HepG2 (cell line): Measurements from ENCODE around the gene KRT81. TPM values are rescaled to one million over a fixed set of nuclear protein-coding genes. Genes with fewer than 3 reads are reported as not detected.

Experiments used
- CBX1 ChIP-seq: IDR thresholded peaks from one replicate; pipeline ENCODE4 v1.6.1; 2016; ENCODE audit warnings: antibody characterized with exemption, low read depth
- FOXK1 ChIP-seq: sonication (generic); formaldehyde crosslinking; IDR thresholded peaks from 2 replicates; pipeline ENCODE4 v1.4.0; 2020; ENCODE audit warnings: low read depth, missing genetic modification reagents, borderline replicate concordance
- IRF2 ChIP-seq: IDR thresholded peaks from 2 replicates; pipeline ENCODE4 v1.6.1; 2018; ENCODE audit warnings: missing genetic modification reagents, missing compliant biosample characterization
- TCF7 ChIP-seq: sonication (generic); IDR thresholded peaks from 2 replicates; pipeline ENCODE4 v1.6.1; 2016; ENCODE audit warnings: antibody characterized with exemption, low read depth
- ZFP36 ChIP-seq: fragments of 150-350 bp; IDR thresholded peaks from 2 replicates; pipeline ENCODE4 v1.6.1; 2018; ENCODE audit warnings: borderline replicate concordance, low read length, low read depth; ENCODE audit not compliant: partially characterized antibody
- ZFP41 ChIP-seq: sonication (generic); formaldehyde crosslinking; IDR thresholded peaks from 2 replicates; pipeline ENCODE4 v1.4.0; 2020; ENCODE audit warnings: mild to moderate bottlenecking, missing genetic modification reagents, borderline replicate concordance
- ZNF232 ChIP-seq: sonication (generic); formaldehyde crosslinking; IDR thresholded peaks from 2 replicates; pipeline ENCODE4 v1.4.0; 2020; ENCODE audit warnings: missing genetic modification reagents, borderline replicate concordance
- ZNF335 ChIP-seq: sonication (generic); formaldehyde crosslinking; IDR thresholded peaks from 2 replicates; pipeline ENCODE4 v1.4.0; 2020; ENCODE audit warnings: missing genetic modification reagents
- ZNF343 ChIP-seq: sonication (generic); formaldehyde crosslinking; IDR thresholded peaks from 2 replicates; pipeline ENCODE4 v1.4.0; 2020; ENCODE audit warnings: mild to moderate bottlenecking, missing genetic modification reagents
- polyA plus RNA-seq, 8 experiments: library from polyadenylated mRNA; depleted of rRNA in 3 of 8; stranded (reverse) in 7 of 8; unstranded in 1 of 8; fragments of >200 nt; fragmentation: Illumina TruSeq in 4 of 8; extraction: Trizol in 4 of 8; gene quantifications; 2 replicates each; pipeline versions ENCODE4 v1.2.1 to v1.2.3, GENCODE V29; 2011 to 2016; ENCODE audit warnings: low read depth in 4 of 8, missing spikeins in 1 of 8, mixed read lengths in 1 of 8; ENCODE audit not compliant: insufficient read depth in 1 of 8
- total RNA-seq, 5 experiments: library from RNA; depleted of rRNA; stranded (reverse); fragments of >200 nt; fragmentation: Illumina TruSeq; extraction: Trizol; gene quantifications; 2 replicates each; pipeline ENCODE4 v1.2.3, GENCODE V29; 2016; ENCODE audit warnings: low read depth in 1 of 5
- TF ChIP-seq, protein P1 (sequence below): IDR thresholded peaks from 2 replicates; pipeline ENCODE4 v1.6.1; 2012; ENCODE audit warnings: low read length, improper control_type of control experiment
- TF ChIP-seq, protein P2 (sequence below): IDR thresholded peaks from 2 replicates; pipeline ENCODE4 v1.6.1; 2016; ENCODE audit warnings: low read depth, borderline replicate concordance
- TF ChIP-seq, protein P3 (sequence below): sonication (generic); formaldehyde crosslinking; IDR thresholded peaks from 2 replicates; pipeline ENCODE4 v1.8.0; 2022; ENCODE audit warnings: missing genetic modification reagents, low read depth, mild to moderate bottlenecking, borderline replicate concordance
- TF ChIP-seq, protein P4 (sequence below): conservative IDR thresholded peaks from 2 replicates; pipeline ENCODE4 v1.6.1; 2018; ENCODE audit warnings: missing genetic modification reagents
- TF ChIP-seq, protein P5 (sequence below): sonication (generic); formaldehyde crosslinking; IDR thresholded peaks from 2 replicates; pipeline ENCODE4 v1.4.0; 2020; ENCODE audit warnings: mild to moderate bottlenecking, missing genetic modification reagents

The KRT81 gene
- total and polyA plus RNA-seq, 2 of the 13 experiments (the other 11 are each of a cell fraction or from before 2014, with no cell fraction given), result not detected

DNA sequence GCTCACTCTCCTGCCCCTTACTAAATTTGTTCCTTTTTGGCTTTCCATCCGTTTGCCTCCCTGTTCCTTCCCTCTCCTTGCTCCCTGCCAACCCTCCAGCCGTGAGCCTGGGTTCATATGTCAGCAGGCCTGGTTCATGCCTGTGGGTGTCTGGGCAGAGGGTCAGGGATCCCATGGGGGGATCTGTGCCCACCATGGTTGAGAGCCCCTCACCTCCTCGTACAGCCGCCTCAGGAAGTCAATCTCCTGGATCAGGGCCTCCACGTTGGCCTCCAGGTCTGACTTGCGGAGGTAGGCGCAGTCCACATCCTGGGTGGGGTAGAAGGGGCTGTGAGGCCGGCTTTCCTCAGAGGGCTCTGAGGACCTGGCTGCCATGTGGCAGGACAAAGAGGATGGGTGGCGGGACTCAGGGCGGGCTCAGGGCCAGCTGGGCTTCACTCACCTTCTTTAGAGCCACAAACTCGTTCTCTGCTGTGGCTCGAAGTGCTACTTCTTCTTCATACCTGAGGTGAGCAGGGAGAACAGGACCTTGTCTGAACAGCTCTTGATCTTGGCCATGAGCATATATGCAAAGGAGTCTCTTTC, 26.2 kb upstream of the KRT81 start (continued):
- TF ChIP-seq, protein P1, sequence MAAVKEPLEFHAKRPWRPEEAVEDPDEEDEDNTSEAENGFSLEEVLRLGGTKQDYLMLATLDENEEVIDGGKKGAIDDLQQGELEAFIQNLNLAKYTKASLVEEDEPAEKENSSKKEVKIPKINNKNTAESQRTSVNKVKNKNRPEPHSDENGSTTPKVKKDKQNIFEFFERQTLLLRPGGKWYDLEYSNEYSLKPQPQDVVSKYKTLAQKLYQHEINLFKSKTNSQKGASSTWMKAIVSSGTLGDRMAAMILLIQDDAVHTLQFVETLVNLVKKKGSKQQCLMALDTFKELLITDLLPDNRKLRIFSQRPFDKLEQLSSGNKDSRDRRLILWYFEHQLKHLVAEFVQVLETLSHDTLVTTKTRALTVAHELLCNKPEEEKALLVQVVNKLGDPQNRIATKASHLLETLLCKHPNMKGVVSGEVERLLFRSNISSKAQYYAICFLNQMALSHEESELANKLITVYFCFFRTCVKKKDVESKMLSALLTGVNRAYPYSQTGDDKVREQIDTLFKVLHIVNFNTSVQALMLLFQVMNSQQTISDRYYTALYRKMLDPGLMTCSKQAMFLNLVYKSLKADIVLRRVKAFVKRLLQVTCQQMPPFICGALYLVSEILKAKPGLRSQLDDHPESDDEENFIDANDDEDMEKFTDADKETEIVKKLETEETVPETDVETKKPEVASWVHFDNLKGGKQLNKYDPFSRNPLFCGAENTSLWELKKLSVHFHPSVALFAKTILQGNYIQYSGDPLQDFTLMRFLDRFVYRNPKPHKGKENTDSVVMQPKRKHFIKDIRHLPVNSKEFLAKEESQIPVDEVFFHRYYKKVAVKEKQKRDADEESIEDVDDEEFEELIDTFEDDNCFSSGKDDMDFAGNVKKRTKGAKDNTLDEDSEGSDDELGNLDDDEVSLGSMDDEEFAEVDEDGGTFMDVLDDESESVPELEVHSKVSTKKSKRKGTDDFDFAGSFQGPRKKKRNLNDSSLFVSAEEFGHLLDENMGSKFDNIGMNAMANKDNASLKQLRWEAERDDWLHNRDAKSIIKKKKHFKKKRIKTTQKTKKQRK, result no peak
- TF ChIP-seq CBX1, result no peak
- TF ChIP-seq, protein P2, sequence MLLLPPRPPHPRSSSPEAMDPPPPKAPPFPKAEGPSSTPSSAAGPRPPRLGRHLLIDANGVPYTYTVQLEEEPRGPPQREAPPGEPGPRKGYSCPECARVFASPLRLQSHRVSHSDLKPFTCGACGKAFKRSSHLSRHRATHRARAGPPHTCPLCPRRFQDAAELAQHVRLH, result no peak
- no peak for TF ChIP-seq FOXK1 (CRISPR knock-in tag)
- no peak for TF ChIP-seq ZFP36
- TF ChIP-seq IRF2, result no peak
- TF ChIP-seq, protein P3, sequence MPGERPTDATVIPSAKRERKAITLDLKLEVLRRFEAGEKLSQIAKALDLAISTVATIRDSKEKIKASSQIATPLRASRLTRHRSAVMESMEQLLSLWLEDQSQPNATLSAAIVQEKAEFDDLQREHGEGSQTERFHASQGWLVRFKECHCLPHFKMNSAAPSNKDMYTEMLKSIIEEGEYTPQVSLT (CRISPR knock-in tag), result no peak
- no peak for TF ChIP-seq ZFP41 (CRISPR knock-in tag)
- TF ChIP-seq, protein P4, sequence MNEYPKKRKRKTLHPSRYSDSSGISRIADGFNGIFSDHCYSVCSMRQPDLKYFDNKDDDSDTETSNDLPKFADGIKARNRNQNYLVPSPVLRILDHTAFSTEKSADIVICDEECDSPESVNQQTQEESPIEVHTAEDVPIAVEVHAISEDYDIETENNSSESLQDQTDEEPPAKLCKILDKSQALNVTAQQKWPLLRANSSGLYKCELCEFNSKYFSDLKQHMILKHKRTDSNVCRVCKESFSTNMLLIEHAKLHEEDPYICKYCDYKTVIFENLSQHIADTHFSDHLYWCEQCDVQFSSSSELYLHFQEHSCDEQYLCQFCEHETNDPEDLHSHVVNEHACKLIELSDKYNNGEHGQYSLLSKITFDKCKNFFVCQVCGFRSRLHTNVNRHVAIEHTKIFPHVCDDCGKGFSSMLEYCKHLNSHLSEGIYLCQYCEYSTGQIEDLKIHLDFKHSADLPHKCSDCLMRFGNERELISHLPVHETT (CRISPR knock-in tag), result no peak
- no peak for TF ChIP-seq TCF7
- no peak for TF ChIP-seq ZNF343 (CRISPR knock-in tag)
- no peak for TF ChIP-seq ZNF335 (CRISPR knock-in tag)
- TF ChIP-seq, protein P5, sequence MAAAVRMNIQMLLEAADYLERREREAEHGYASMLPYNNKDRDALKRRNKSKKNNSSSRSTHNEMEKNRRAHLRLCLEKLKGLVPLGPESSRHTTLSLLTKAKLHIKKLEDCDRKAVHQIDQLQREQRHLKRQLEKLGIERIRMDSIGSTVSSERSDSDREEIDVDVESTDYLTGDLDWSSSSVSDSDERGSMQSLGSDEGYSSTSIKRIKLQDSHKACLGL (CRISPR knock-in tag), result no peak
- TF ChIP-seq ZNF232 (CRISPR knock-in tag), result no peak
- TF ChIP-seq, all 625 proteins: peak for 0
